Measurements from ENCODE around the gene ZNF485. TPM values are rescaled to one million over a fixed set of nuclear protein-coding genes. Genes with fewer than 3 reads are reported as not detected.
"Not testable (repeated sequence)": the region's sequence is repeated elsewhere in the genome, so short reads cannot be mapped to it uniquely, and the experiment has no call there.

Gene ZNF485
- total RNA-seq, 1 donor from 2014 or later, result 3.4 TPM

- TF ChIP-seq CTCF (IDR thresholded peaks at IDR 0.05; ENCODE audit: partially characterized antibody, unreplicated experiment), result no peak
- DNase-seq, result no peak
- no peak overlapping the region for H3K4me3 Mint-ChIP-seq (ENCODE audit: unreplicated experiment)
- no peak overlapping the region for H3K27ac Mint-ChIP-seq (ENCODE audit: unreplicated experiment)
- peaks cover 3% of the 10 kb centered on the region for H3K9me3 Mint-ChIP-seq (ENCODE audit: unreplicated experiment)
- no peaks in the 10 kb centered on the region for H3K4me1 Mint-ChIP-seq (ENCODE audit: low read depth, unreplicated experiment)
- H3K36me3 Mint-ChIP-seq (ENCODE audit: unreplicated experiment), result peaks cover 5% of the 10 kb centered on the region
- no peaks in the 10 kb centered on the region for H3K27me3 Mint-ChIP-seq (ENCODE audit: unreplicated experiment)
Measured at GRCh38 chr10:43599333-43599732, 6.9 kb upstream of the ZNF485 start.

- not testable (repeated sequence) for H3K9me3 Mint-ChIP-seq (ENCODE audit: unreplicated experiment); H3K27ac Mint-ChIP-seq (ENCODE audit: unreplicated experiment); H3K4me1 Mint-ChIP-seq (ENCODE audit: low read depth, unreplicated experiment); H3K36me3 Mint-ChIP-seq (ENCODE audit: unreplicated experiment); H3K4me3 Mint-ChIP-seq (ENCODE audit: unreplicated experiment); H3K27me3 Mint-ChIP-seq (ENCODE audit: unreplicated experiment); DNase-seq
Measured at GRCh38 chr10:43601576-43601975, 4.7 kb upstream of the ZNF485 start.

GRCh38 chr10:43605850-43606322, 352 bp upstream of the ZNF485 start:
- Mint-ChIP-seq H3K4me3 (ENCODE audit: unreplicated experiment) (peak overlapping the region; percentile 89), H3K36me3 (ENCODE audit: unreplicated experiment) (peaks cover 4% of the 10 kb centered on the region), H3K27ac (ENCODE audit: unreplicated experiment) (peak overlapping the region; percentile 73), H3K4me1 (ENCODE audit: low read depth, unreplicated experiment) (peaks cover 7% of the 10 kb centered on the region), H3K27me3 (ENCODE audit: unreplicated experiment) (peaks cover 6% of the 10 kb centered on the region), H3K9me3 (ENCODE audit: unreplicated experiment) (peaks cover 15% of the 10 kb centered on the region)
- no peak for TF ChIP-seq CTCF (IDR thresholded peaks at IDR 0.05; ENCODE audit: partially characterized antibody, unreplicated experiment)
- DNase-seq, result no peak

GRCh38 chr10:43607199-43607573, 948 bp downstream of the ZNF485 start:
- Mint-ChIP-seq H3K9me3 (ENCODE audit: unreplicated experiment) (peaks cover 13% of the 10 kb centered on the region), H3K4me3 (ENCODE audit: unreplicated experiment) (peak overlapping the region; percentile 89), H3K4me1 (ENCODE audit: low read depth, unreplicated experiment) (peaks cover 7% of the 10 kb centered on the region), H3K27ac (ENCODE audit: unreplicated experiment) (no peak overlapping the region), H3K36me3 (ENCODE audit: unreplicated experiment) (peaks cover 4% of the 10 kb centered on the region), H3K27me3 (ENCODE audit: unreplicated experiment) (peaks cover 6% of the 10 kb centered on the region)
- TF ChIP-seq CTCF (IDR thresholded peaks at IDR 0.05; ENCODE audit: partially characterized antibody, unreplicated experiment), result no peak
- no peak for DNase-seq

- Mint-ChIP-seq H3K9me3 (ENCODE audit: unreplicated experiment) (peaks cover 13% of the 10 kb centered on the region), H3K36me3 (ENCODE audit: unreplicated experiment) (peaks cover 6% of the 10 kb centered on the region), H3K4me1 (ENCODE audit: low read depth, unreplicated experiment) (peaks cover 7% of the 10 kb centered on the region), H3K27me3 (ENCODE audit: unreplicated experiment) (peaks cover 4% of the 10 kb centered on the region), H3K4me3 (ENCODE audit: unreplicated experiment) (no peak overlapping the region), H3K27ac (ENCODE audit: unreplicated experiment) (no peak overlapping the region)
- no peak for TF ChIP-seq CTCF (IDR thresholded peaks at IDR 0.05; ENCODE audit: partially characterized antibody, unreplicated experiment)
- DNase-seq, result no peak
Measured at GRCh38 chr10:43610636-43611035, 4.4 kb downstream of the ZNF485 start.

All from glutamatergic neuron (in vitro differentiated cells).